BJ (cell line): ENCODE results near the gene KIAA1958. TPM values are rescaled to one million over a fixed set of nuclear protein-coding genes. Genes with fewer than 3 reads are reported as not detected.

Source experiments
- CTCF ChIA-PET: fragments of 350-600 bp; formaldehyde crosslinking; extraction: SDS; loops from one replicate; lab custom pipeline; 2021; ENCODE audit warnings: antibody characterized with exemption, inconsistent platforms; lab: Yijun Ruan, JAX
- POLR2A ChIA-PET: fragments of 300-600 bp; sonication (Branson Sonifier 250); formaldehyde crosslinking; extraction: SDS; loops from one replicate; lab custom pipeline; 2021; ENCODE audit warnings: antibody characterized with exemption; lab: Charles Lee
- DNase-seq: peaks from one replicate; pipeline ENCODE4 v3.0.0-alpha.2; 2011; ENCODE audit warnings: low read depth
- H3K27me3 ChIP-seq: 2 replicates; pipeline ENCODE4 v1.6.0; 2011; ENCODE audit warnings: low read length; ENCODE audit not compliant: control insufficient read depth, insufficient read depth
- H3K36me3 ChIP-seq: 2 replicates; pipeline ENCODE4 v1.5.1; 2011; ENCODE audit warnings: low read length; ENCODE audit not compliant: control insufficient read depth, insufficient read depth
- H3K4me3 ChIP-seq: 2 replicates; pipeline ENCODE4 v1.5.1; 2011; ENCODE audit warnings: low read depth, mild to moderate bottlenecking, control low read depth, low read length
- CTCF ChIP-seq: IDR thresholded peaks from 2 replicates; pipeline ENCODE4 v1.5.1; 2011; ENCODE audit warnings: low read depth, mild to moderate bottlenecking, control low read depth, inconsistent platforms, low read length, moderate library complexity; ENCODE audit not compliant: insufficient read depth
- polyA plus RNA-seq: library from polyadenylated mRNA; depleted of rRNA; stranded (reverse); fragments of >200 nt; gene quantifications from 2 replicates; pipeline ENCODE4 v1.2.3, GENCODE V29; 2011

Gene KIAA1958
- polyA plus RNA-seq, 1 experiment = 2.2 TPM

- Histone ChIP-seq H3K27me3 (no peaks in the 10 kb centered on the region), H3K36me3 (no peaks in the 10 kb centered on the region), H3K4me3 (no peak overlapping the region)
- ChIA-PET POLR2A (no interaction called here), CTCF (interaction anchor here (0.8 to 1.5 kb wide), 2 partner anchors 13 to 305 kb away, joined by 3 read pairs; no protein-coding TSS in a partner anchor)
- TF ChIP-seq CTCF = no peak
- DNase-seq = peak; percentile 67
Observed at GRCh38 chr9:112447283-112447761, 39.3 kb upstream of the KIAA1958 start.

- no peak overlapping the region for H3K4me3 ChIP-seq
- TF ChIP-seq CTCF = no peak
- no peaks in the 10 kb centered on the region for H3K27me3 ChIP-seq
- ChIA-PET POLR2A (no interaction called here), CTCF (no interaction called here)
- no peak for DNase-seq
- H3K36me3 ChIP-seq = peaks cover 2% of the 10 kb centered on the region; the same call in 1 of the 2 replicates
Observed at GRCh38 chr9:112462855-112463254, 23.8 kb upstream of the KIAA1958 start.

- H3K27me3 ChIP-seq = no peaks in the 10 kb centered on the region
- POLR2A ChIA-PET = no interaction called here
- TF ChIP-seq CTCF = no peak
- no peak overlapping the region for H3K4me3 ChIP-seq
- H3K36me3 ChIP-seq = no peaks in the 10 kb centered on the region; the same call in 1 of the 2 replicates
- CTCF ChIA-PET = no interaction called here
- DNase-seq = no peak
Observed at GRCh38 chr9:112465352-112465751, 21.3 kb upstream of the KIAA1958 start.

- Histone ChIP-seq H3K27me3 (no peaks in the 10 kb centered on the region), H3K4me3 (no peak overlapping the region), H3K36me3 (peaks cover 2% of the 10 kb centered on the region; the same call in 1 of the 2 replicates)
- no peak for DNase-seq
- CTCF ChIA-PET = interaction anchor here (0.9 kb wide), 1 partner anchor 9 kb away, joined by 3 read pairs; no protein-coding TSS in a partner anchor
- TF ChIP-seq CTCF = no peak
- POLR2A ChIA-PET = no interaction called here
Observed at GRCh38 chr9:112472996-112473395, 13.6 kb upstream of the KIAA1958 start.

- POLR2A ChIA-PET = no interaction called here
- no peak for TF ChIP-seq CTCF
- H3K27me3 ChIP-seq = no peaks in the 10 kb centered on the region
- peaks cover 2% of the 10 kb centered on the region; the same call in 1 of the 2 replicates for H3K36me3 ChIP-seq
- no peak for DNase-seq
- CTCF ChIA-PET = interaction anchor here (0.5 to 1.3 kb wide), 2 partner anchors 31 to 308 kb away, joined by 3 read pairs; no protein-coding TSS in a partner anchor
- no peak overlapping the region for H3K4me3 ChIP-seq
Observed at GRCh38 chr9:112473986-112474385, 12.6 kb upstream of the KIAA1958 start.
